CD4-positive, alpha-beta T cell treated with Interleukin-6 at 100 ng/mL for 8 hours (primary cell): ENCODE results near the gene LSAMP.

ENCODE experiments used
- DNase-seq: peaks from one replicate; pipeline ENCODE4 v3.0.0-alpha.2; 2020; ENCODE audit warnings: mixed read lengths, low spot score

The LSAMP gene

DNA sequence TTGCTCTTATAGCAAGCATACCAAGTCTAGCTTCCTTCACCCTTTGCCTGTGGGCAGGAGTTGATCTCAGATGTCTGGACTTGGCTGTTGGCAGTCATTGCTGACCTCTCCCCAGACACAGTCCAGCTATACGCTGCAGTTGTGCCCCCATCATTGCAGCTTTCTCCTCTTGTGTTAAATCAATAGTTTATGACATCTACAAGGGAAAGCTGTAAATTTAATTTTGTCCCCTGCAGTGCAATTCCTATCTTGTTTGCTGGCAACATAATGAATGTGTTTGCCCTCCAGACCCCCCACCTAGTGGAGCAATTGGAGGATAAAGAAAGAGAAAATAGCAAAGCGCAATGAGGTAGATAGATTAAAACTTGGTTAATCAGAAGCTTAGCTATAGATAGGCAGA, 280.2 kb downstream of the LSAMP start:
- DNase-seq: no peak

DNA sequence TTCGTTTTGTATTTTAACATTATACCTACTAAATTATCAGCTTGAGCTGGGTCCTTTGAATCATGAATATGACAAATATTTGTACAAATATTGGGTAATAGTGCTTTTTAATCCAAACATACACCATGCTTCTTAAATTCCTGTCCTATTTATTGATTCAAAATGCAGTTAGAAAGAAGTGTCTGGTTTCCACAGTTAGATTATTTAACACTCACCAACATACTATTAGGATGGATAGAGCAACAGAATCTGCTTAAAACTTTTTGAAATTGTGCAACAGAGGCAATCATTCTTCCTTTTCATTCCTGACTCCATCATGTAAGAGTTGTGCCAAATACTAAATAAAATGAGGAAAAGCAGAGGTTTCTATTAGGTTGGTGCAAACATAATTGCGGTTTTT, 281.2 kb downstream of the LSAMP start:
- DNase-seq: no peak

DNA sequence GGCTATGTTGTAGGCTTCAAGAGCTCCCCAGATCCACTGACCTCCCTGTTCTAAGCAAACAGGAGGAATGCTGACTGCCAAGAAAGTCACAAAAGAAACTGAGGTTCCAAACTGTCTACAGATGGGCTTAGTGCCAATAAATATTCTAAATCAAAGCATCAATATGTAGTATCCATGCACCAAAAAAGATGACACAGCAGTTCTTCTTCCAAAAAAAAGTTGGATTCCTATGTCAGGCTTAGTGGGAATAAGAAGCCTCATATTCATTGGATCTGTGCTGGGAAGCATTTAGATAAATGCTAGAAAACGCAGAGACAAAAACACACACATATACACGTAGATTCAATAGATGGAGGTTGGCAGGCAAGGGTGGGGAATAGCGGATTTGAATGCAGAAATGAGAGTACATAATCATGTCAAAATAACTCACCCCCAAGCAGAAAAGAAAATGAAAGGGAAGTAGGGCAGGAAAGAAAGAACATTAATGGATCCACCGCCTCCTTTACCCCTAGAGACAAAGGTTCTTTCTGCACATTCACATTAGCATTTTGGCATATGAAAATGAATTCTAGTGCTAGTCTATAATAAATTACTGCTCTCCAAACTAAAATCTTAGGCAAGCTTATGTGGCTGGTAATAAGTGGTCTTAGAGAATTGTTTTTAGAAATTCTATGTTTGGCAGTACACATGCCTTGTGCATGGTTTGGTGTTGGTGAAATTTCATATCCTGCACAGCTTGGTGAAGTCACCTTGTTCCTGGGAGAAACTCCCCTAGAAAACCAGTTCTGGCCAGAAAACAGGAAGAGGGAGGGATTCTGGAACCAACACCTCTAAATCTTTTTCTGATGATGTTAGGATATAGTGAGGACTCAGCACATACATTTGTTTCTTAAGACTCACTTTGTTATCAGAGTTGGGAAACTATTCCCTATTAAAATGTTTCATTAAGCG, 283.4 kb downstream of the LSAMP start:
- DNase-seq: no peak

DNA sequence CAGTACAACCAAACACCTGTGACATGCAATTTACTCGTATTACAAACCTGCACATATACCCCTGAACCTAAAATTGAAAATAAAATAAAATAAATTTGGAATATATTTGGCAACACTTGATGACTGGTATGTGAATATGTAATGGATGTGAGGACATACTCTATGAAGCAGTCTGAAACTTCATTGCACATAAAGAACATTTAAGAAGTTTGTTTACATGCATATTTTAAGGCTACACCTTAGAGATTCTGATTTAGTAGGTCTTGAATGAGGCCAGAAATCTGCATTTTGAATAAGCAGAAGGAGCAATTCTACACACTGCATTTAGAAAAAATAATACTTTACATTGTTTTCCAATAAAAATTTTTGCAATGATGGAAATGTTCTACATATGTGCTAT, 284.7 kb downstream of the LSAMP start:
- DNase-seq: no peak

DNA sequence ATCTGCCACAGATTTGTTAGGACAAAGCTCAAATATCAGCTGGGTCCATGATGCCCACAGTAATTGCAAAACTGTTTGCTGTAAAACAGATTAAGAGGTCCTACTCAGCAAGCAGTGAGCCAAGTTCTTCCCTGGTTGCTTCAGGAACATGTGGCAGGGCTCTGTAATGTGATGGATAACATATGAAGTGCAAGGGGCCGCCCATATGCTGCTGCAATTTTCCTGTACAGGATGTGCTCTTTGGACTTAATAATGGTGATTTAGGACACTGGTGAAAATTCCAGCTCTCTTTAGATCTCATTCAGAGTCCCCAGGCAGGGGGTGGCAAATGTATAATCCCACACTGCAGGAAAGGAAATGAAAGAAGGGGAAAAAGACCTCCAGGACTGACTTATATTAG, 289.4 kb downstream of the LSAMP start:
- no peak for DNase-seq

DNA sequence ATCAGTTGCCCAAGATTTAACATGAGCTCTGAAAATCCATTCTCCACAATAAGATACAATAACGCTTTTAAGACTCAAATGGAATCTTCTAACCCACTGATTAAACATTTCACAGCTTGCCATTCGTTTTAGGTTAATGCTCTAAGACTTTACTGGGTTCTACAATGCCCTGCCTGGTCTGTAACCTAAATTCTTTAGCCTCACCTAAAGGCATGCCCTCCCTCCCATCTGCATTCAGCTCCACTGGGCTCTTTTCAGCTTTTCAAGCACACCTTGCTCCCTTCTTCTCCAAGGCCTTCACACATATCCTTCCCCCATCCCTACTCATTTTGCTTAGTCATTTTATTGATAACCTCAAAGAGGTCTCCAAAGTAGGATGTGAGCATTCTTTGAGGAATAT, 290.9 kb downstream of the LSAMP start:
- no peak for DNase-seq

DNA sequence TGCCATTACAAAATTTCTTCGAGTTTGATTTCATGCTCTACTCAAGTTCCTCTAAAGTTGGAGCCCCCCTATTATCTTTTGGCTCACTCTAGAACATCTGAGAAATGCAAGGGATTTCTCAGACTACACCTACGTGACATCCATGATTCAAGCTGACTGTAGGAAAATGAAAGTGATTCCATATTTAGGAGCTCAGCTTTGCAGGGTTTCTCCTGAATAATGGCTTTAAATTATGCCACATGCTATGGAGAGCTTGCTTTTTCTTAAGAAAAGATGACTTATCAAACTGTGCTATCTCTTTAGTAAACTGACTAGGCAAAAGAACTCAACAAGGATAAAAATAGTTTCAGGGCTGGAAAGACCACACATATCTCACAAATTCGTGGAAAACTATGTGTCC, 292.1 kb downstream of the LSAMP start:
- DNase-seq: no peak

DNA sequence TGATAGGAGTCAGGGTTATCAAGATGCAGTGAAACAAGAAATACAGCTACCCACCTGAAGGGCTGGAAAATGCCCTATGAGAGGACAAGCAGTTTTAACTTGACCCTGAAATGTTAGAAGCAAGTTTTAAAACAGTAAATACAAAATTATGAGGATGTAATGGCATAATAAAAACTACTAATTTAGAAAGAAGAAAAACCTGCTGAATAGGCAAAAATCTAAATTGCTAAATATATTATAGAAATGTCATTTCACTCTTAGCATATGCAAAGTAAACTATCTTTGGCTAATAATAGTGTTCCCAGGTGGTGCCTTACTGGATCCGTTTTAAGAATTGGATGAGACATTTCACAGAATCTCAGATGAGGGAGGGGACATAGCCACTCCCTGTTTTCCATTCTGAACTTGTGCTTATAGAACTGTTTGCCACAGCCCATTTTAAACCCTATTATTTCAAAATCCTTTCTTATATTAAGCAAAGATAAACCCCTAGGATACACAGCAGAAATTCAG, 294.6 kb downstream of the LSAMP start:
- no peak for DNase-seq

DNA sequence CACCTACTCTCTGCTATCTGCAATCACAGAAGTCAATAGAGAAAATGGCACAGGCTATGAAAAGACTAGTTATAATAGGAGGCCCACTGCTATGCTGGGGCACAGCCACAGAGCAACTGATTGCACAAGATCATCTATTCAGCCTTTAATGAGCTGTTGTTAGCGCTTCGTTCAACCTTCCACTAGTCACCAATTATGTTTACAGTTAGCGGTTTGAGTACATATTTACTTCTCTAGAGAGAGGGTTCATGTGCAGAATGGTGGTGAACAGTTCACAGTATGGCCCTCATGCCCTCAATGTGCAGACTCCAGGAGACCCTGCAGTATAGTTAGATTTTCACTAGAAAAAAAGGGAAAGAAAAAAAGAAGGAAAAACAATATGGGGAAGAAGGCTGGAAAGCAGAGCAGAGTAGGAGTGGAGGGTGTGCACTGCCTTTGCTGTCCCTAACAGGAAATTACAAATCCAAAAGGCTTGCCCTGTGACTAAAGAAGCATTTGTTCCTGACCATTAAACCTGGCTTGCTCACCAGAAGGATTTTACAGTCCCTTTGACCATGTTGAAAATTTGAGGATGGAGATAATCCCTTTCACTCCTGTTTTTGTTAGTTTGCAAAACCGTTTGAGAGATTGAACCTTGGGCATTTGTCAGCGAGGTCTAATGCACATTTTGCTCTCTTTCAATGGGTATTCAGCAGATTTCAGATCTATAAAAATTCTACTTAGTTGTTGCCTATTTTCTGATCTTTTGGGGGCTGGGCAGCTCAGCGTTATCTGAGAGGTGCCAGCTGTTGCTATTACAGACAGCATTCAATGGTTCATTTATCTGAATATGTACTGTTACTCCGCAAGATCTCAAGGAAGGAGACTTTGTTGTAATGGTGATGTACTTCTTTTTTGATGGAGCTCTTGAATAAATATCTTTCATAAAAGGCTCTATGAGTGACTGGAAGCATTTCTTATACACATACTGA, 296.1 kb downstream of the LSAMP start:
- no peak for DNase-seq

DNA sequence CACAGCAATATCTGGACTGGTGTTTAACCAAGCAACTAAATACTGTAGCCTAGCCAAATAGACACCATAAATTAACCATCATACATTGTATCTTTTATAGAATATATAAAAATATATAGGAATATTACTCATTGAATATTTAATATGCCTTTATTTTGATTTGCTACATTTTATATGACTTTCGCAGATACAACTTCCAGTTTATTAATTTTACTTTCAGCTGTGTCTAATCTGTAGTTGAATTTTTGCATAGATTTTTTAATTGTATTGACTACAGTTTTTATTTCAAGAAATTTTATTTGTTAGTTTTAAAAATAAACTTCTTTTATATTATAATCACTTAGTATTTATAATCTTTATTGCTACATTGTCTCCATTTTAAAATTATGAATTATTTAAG, 299.7 kb downstream of the LSAMP start:
- no peak for DNase-seq

DNA sequence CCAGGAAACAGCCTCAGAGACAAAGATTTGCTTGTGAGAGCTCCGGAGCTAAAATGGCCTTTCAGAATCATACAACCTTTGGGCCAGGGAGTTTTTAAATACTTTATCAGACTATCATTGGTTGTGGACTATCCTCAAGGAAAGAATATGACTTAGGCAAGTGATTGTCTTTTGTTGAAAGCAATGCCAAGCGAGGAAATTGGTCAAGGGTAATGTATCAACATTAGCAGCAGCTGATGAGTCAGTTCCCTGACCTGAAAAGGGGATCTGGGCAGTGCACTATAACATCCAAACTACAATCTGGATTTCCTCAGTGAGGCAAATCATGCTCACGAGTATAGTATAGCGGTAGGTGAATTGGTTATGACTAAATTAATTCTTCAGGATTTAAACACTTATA, 303.6 kb downstream of the LSAMP start:
- no peak for DNase-seq

DNA sequence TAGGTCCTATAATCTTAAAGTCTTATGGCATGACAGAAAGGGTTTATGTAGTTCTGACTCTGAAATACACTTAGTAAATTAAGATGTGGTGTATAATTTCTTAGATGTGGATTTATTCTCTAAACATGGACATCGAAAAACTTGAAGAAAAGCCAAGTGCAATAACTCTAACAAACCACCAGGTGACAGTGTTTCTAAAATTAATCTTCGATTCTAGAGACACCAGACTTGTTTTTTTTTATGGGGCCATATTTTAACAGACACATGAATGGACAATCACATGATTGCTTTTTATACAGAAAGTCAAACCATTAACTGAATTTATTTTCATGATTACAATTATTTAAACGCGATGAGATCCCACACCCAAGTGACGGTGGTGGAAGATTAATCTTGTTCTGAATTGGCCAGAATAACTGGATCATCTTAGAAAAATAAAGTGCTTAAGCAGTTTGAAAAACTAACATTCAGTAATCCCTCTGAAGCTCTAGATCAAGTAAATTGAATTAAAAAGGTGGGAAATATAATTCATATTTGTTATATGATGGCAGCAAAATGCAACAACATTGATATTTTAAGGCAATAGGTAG, 305.1 kb downstream of the LSAMP start:
- DNase-seq: no peak

DNA sequence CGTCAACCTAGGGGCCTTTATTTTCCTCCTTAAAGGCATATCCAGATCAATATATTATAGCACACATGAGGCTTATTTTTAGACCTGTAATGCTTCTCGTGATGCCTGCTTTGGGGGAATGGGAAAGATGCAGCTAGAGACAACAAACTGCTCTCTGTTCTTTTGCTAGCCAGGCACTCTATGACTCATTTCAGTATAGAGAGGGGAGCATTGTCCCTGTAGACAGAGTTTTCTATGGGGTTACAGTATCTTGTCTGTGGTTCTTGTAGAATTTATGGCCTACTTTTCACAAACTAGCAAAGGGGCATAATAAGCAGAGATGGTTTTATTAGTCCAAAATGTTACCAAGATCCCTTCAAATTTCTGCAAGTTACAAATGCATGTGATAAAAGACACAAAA, 305.6 kb downstream of the LSAMP start:
- DNase-seq: no peak

DNA sequence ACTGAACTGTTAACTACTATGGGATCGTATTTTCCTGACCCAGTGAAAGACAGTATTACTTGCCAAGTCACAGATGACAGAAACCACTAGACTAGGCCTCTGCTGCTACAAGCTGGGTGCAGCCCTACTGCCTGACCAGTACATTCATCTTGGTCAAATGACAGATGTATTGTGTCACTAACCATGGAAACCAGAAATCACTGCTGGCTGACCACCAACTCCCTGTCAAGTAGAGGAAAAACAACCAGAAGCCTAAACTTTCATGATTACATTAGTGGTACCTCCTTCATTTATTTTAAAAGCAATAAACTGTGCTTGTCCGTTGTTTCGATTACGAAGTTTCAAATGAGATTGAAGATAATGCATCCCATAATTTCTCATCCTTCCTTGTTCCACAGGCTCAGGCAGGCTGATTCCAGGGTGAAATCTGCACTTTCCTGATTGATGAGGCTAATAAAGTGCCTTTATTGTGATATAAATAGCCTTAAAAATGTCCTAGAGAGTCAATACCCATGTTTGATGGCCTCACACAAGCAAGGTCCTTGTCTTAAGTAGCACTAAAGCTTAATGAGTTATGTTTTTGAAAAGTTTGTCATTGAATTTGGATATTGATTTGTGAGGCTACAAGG, 309.7 kb downstream of the LSAMP start:
- DNase-seq: no peak

DNA sequence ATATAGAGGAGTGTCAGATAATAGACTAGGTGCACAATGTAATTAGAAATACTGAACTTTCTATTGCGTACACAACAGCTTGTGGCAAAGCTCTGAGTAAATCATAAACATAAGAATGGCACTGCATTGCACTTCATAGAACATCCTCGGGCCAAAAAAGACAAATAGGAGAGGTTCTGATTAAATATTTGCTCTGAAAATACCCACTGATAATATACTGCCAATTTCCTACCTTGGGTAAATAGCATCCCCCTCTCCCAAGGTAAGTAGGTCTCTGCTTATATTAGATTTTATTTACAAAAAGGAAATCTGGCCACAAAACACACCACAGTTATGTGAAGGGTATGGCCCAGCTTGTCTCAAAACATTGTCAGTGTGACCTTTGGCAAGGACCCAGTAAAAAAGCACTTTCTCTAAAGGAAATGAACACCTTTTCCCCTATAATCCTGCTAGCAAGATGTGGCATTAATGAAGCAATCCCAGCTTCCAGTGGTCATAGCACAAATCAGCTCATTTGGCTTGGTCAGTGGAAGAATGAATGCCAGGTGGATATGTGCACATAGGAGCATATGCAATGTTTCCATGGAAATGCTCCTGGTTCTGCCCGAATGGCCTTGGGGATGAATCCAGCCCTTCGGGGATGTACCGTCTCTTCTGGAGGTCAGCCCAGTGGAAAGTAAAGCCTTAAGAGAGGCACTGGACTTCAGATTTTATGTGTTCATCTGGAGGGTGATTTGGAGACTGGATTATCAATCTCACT, 315.9 kb downstream of the LSAMP start:
- DNase-seq: no peak

DNA sequence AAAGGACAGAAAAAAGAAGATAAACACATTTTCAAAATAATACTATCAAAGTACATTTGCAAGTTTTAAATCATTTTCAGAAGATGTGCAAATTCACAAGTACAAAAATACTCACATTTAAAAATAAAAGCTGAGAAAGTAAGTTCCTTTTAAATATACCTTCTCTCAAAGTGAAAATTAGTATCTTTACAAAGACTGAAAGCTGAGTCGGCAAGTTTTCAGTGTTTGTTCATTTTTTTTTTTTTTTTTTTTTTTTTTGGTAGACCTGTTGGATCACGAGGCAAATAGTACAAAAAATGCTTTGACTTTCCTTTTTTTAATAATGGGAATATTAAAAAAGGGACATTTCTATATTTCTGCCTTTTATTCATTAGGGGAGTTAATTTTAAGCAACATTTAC, 317.8 kb downstream of the LSAMP start:
- DNase-seq: no peak

DNA sequence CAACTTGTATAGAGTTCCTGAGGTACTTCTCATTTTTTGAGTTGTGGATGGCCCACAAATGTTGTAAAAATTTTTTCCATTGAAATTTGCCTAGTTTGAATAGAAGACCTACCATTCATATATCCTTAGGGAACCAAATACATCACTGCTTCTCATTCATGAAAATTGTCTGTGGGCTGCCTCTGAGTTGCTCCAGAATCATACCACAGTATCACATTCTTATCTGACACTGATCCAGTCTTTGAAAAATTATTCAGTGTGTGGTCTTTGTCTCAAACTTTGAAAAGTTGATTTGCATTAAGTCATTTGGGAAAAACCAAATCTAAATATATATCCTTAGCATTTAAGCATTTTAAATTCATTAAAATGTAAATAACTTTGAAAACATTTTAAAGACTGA, 321.1 kb downstream of the LSAMP start:
- no peak for DNase-seq

DNA sequence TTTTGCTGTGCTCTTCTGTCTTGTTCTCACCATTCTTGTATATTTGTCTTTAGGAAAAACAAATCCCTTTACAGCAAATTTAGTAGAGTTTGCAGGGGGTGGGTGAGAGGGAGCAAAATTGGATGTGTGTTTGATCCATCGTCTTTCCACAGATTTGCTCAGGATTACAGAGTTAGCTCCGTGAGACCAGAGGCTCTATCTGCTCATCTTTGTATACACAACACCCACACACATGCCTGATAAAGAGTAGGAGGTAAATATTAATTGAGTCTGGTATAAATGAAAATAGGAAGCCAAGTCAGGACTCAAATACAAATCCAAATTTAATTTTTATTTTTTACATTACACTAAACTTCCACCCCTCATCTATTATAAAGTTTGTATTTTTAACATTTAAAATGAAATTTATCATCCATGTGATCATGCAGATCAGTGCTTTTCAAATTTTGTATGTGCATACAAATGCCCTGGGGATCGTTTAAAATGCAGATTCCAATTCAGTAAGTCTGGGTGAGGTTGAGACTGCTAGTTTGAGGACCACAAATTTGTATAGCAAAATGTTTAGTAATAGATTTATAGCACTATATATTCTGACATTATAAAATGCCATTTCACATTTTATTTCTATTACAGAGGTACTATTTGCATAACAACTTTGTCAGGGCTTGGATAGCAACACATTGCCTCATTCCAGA, 326.7 kb downstream of the LSAMP start:
- DNase-seq: no peak

DNA sequence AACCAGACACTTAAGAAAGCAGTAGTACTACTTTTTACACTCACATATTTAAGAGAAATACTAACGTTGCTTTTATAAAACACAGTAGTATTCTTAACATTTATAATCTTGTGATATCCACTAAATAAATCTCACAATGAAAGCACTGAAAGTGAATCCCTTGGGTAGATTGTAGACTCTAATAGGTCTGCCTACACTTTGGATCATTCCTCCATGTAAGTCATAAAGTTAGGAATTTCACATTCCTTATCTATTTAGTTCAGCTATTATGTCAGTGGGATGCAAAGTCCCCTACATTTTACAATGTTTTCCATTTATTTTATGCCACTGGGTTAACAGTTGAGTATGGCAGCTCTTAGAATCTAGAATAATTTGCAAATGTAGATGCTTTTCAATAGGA, 330.7 kb downstream of the LSAMP start:
- no peak for DNase-seq

DNA sequence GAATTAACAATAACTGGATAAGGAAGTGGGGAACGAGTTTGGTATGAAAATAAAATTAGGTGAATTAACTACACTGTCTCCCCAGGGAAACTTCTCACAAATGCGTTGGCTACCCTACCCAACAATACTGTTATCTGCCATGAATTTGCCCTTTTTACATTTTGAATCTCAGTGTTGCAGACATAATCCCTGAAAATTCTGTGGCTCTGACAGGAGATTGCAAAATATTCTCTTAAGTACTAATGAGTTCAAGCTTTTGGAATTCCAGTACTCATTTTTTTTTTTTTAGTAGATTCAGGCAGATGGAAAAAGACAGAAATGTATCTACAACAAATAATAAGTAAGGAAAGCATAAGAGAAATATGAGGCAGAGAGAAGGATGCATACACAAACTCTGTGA, 332.6 kb downstream of the LSAMP start:
- no peak for DNase-seq

DNA sequence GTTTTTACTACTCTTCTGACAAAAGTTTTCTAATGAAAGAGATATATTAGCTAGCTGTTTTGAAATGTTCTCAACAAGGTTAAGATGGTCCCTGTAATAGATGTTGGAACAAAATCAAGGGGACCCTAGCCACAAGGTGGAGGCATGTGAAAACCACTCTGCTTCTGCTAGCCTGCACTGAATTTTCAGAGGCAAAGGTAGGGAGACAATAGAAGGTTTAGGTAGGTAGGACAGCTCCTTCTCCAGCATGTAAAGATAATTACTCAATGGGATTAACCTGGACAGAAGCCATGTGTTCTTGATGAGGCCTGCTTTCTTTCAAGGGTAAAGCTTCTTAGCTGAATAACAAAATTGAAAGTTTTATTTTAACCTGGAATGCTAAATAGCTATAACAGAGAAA, 333.5 kb downstream of the LSAMP start:
- no peak for DNase-seq
